NCI-H2107 (cell line): ENCODE measurements around the gene COMTD1.

Source experiments
- DNase-seq: peaks from one replicate; lab custom pipeline; 2025; lab: John Stamatoyannopoulos, UW

Gene COMTD1

DNA sequence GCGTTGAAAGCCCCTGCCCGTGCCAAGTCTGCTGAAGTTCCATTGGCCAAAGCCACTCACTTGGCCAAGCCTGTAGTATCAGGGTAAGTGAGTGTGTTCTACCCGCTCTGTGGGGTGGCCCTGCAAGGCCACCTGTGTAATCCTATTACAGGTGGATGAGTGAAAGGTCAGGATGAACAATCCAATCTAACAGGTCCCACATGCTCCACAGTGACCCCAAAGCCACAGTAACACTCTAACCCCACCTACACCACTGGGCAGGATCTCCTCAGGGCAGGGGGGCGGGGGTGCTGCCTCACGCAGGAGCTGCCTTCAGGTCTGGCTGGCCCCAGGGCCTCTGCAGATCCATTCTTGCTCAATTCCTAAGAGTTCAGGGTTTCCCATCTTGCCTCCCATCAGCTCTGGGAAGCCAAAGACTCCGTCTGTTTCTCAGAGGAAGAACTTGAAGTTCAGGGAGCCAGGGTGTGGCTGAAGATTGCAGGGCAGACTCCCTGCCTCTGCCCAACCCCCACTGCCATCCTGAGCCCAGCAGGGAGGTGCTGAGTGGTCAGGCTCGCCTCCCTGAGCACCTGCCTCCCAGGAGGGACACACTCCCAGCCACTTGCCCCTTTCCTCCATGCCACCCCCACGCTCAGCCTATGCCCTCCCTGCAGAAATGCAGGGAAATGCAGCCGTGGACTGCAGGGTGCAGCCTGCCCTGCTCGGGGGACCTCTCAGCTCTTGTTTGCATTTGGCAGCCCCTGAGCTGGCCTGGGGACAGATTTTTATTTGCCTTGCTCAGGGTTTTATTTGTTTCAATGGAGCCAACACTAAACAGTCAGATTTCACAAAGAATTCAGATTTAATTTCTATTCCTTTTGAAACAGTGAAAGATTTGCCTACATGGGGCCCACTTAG is 9.8 kb upstream of the COMTD1 start:
- DNase-seq: no peak

DNA sequence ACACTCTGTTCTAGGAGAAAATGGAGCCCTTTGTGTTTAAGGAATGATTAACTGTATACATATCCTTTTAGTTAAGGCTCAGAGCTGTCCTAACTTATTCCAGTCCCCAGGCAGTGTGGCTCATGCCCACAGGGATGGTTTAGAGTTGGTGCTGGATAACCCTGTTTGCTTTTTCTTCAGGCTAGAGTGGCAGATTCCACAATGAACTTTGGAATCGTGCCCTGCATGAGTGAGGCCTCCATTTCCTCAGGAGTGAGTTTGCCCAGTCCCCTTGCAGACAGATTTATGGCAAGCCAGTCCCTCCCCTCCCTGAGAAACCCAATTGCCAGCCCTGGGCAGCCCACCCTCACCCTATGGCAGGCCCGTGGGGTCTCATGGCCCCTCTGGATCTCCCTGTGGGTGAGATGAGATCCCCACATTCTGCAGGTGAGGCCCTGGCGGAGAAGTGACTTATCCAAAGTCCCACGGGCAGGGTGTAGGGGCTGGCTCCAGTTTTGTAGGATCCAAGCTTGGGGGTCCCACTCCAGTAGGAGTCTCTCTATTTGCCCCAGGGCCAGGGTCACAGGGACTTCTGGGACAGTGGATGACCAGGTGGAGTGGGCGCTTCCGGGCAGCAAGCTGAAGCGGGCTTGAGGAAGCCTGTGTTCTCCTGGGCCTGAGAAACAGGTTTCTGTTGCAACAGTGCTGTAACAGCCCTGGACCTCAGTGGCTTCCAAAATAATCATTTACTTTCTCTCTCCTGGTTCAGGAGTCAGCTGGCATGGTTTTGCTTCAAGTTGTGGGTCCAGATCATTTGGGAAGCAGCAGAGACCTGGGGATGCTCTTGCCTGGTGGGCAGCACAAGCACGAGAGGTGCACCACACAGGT is 9.0 kb upstream of the COMTD1 start:
- DNase-seq: no peak

DNA sequence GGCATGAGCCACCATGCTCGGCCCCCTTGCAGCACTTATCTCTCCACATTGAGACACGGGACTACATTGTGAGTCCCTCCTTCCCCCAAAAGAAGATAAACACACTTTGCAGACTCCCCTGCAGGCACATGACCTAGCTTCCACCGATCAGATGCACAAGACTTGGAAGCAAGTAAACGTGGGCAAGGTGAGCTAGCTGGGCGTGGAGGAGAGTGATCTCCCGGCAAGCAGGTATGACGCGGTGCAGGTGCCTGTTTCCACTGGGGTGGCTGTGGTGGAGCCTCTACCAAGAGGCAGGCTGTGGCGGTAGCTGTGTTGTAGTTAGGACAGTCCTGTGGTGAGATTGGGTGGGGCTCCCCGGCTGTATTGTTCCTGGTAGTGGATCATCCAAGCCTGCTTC is 7.7 kb upstream of the COMTD1 start:
- no peak for DNase-seq

DNA sequence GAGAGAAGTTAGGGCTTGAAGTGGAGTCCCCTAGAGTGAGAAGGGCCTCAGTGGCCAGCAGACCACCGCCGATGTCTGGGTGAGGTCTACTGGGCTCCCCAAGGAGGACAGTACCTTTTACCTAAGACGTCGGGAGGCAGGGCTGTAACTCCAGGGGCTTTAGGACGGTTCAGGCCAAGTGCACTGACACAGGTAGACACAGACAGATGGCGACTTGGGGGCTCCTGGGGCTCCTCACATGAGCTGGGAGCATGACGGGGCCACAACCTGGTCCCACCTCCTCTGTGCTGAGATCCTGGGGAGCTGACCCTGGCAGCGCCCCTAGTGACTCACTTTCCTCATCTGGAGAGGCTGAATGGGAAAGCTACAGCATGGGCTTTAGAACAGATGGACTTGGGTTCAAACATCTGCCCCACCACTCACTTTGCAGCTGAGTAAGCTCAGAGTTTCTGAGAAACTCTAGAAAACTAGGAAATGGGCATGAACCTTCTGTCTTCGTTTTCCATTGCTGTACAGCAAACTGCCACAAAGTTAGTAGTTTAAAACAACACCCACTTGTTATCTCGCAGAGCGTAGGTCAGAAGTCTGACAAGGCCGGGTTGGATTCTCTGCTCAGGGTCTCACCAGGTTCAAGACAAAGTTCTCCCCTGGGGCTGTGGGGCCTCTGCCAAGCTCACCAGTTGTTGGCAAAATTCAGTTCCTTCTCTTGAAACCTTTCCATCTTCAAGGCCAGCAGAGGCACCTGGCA is 4.7 kb upstream of the COMTD1 start:
- DNase-seq: no peak

DNA sequence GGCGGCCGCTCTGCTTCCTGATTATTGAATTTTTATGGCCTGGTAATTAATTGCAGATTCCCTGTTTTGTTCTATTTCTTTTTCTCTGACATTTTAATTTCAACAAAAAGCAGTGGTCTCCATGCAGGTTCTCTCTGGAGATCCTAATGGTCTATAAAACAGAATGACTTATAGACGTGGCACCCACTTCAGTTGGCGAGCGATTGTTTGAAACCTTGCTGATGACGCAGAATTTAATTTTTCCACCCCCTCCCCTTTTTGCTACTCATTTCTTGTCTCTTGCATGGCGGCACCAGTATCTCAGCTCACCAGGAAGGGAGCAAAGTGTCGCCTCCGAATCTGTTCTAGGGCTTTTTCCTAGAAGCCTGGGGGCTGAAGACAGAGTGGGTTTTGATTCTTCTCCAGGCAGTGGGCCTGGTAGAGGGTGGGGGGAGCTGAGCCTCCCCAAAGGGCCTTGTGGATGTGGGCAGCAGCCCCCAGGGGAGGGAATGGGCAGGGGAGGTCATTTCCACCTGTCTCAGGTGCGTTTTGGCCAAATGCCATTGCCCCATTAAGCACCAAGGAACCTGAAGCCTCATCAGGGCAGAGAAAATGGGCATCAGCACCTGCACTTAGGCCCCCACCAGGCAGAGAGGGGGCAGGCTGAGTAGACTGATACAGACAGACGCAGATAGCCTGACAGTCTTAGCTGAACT is 3.5 kb upstream of the COMTD1 start:
- DNase-seq: no peak

DNA sequence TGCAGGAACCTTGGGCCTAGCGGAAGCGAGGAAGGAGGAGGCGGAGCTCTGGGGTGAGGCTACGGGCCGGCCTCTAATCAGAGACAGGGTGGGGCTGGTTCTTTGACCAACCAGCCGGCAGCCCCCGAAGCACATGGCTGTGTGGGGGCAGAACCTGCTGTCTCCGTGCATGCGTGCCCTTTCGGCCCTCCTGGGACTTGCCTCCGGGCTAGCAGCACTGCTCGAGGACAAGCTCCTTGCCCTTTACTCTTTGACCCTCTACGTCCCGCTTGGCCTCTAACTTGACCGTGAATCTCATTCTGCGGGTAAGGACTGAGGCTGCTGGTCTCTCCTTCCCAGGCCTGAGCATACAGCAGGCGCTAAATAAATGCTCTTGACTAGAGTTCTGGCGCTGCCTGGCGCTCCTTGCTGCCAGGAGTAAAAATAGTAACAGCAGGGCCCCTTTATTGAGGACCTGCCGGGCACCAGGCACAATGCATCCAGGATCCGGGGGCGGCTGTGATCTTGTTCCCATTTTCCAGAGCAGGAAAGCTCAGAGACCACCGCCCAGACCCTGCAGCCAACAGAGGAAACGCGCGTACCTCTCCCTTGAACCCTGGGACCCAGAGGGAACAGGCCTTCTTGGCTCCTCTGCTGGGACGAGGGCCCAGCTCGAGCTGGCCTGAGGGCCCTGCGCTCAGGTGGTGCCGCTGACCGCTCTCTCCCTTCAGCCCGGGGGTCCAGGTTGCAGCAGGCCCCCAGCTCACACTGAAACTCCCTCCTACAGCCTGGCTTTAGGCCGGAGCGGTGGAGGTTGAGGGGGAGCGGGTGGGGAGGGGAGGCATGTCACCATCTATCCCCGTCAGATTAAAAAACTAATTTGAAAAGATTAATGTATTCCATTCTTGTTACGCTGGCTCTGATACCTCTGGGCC is 2.7 kb upstream of the COMTD1 start:
- no peak for DNase-seq

DNA sequence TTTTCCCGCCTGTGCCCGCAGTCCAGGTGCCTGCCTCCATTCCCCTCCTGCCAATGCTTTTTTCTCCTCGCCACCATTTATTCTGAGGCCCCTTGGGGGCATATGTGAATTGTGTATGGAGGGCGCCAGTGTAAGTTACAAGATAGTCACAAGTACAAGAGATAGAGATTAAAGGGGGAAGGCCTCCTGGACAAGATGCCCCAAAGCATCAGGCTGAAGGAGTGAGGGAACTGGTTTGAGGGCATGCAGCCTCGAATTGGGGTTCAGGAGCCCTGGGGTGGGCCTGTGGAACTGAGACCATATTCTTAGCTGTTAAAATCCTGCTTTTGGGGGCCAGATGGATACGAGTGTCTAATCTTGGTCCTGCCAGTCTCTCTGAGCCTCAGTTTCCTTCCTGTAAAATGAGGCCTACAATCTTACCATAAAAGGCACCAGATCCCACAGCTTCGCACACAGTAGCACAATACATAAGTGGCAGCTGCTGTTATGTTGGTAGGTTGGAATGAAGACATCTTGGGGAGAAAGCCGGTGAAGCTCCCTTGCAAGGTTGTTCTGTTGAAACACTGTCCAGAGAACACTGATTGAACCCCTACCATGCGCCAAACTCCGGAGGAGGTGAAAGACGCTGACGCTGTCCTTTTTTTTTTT is 545 bp upstream of the COMTD1 start:
- no peak for DNase-seq

DNA sequence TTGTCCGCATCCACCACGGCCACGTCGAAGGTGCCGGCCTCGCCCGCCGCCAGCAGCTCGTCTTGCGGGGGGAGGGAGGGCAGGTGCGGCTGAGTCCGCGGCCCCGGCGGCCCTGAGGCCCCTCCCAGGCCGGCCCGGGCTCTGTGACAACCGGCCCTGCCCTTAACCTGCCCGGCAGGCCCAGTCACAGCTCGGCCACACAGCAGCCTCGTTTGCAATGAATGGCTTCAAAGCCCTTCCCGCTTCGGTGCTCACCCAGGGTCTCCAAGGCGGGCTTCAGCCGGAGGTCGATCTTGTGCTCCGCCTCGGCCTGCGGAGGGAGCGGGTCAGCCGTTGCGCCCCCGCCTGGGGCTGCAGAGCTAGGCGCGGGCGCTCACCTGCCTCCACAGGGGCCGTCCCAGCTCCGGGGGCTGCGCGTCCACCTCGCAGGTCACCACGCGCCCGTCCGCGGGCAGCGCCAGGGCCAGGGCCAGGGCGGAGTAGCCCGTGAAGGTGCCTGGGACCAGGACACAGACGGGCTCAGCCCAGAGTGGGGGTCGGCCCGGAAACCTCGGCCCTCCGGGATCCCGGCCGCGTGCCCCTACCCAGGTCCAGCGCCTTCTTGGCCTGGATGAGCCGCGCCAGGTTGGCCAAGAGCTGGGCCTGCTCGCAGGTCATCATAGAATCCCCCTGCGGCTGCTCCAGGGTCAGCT is 928 bp downstream of the COMTD1 start:
- peak; percentile 38 for DNase-seq

DNA sequence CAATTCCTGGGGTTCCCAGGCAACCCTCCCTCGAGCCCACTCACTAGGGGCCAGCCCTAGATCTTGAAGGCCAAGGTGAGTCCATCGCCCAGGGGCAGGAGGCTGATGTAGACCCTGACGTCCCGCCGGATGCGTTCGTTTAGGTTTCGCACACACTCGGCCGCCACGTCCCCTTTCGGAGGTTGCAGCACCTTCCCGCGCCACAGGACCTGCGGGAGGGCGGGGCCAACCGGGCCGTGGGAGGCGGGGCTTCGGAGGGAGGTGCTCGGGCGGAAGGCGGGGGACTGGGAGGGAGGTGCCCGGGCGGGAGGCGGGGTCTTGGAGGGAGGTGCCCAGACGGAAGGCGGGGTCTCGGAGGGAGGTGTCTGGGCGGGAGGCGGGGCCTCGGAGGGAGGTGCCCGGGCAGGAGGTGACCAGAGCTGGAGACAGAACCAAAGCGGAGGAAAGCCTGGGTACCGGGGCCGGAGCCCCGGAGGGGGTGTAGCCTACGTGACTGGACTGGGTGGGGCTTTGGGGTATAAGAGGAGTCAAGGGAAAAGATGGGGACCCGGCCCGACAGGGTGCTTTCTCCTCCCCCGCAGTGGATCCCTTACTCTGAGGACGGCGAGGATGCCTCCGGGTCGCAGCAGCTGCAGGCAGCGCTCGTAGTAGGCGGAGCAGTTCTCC is 1.6 kb downstream of the COMTD1 start:
- peak; percentile 78 for DNase-seq

DNA sequence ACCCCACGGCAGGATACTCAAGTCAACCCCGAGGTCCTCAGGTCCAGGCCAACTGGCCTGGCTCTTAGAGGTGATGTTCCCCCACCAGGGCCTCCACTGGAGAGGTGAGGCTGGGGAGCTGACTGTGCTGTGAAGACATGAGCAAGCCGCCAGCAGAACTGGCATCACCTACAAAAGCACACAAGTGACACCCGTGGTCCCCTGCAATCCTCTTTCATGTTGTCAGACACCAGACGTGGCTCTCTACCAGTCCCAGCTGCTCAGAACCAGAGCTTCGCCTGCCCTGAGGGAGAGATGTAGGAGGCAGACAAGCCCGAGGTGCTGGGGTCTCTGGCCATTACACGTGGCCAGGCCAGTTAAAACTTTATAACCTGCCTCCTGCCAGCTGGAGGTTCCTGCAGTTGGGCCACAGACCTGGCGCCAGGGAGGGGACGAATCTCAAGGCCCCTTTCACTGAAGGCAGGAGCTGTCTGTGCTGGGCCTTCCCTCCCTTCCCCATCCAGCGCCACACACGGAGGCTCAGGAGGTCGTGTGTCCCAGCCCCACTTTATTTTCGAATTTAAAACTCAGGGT is 2.2 kb downstream of the COMTD1 start:
- DNase-seq: no peak

DNA sequence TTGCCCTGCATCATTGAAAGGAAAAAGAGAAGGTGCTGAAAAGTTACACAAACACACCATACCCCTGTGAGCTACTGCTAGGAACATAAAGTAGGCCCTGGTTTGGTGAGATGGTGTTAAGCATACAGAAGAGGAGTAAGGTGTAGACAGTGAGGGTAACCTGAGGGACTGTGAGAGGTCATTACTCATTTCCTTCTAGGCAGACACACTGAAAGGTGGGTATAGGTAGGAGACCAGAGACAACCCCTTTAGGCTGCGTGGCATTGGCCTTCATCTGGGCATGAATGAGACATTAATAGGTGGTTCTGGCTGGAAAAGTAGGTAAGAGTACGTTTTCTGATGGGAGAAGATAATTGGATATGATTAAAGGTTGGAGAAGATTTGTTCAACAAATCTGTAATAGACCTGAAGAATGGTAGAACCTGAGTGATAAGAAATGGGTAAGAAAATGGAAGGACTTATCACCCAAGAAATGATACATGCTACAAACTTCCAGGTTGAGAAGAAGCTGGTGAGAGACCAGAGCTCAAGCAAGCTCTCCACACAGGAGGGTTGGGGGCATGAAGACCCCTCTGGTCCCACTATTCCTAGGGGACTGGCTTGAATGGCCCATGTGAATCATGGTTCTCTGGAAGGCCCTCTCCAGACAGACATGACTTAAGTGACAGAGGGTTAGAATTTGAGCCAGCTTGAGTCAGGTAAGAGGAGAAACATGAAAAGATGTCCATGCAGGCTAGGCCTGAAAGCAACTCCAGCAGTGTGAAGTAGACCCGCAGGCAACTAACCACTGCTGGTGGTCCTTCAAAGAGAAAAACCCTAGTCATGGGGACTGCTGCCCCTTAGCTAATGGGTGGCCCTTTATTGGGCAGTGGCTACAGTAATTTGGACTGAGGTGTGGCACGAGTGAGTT is 3.8 kb downstream of the COMTD1 start:
- DNase-seq: no peak

DNA sequence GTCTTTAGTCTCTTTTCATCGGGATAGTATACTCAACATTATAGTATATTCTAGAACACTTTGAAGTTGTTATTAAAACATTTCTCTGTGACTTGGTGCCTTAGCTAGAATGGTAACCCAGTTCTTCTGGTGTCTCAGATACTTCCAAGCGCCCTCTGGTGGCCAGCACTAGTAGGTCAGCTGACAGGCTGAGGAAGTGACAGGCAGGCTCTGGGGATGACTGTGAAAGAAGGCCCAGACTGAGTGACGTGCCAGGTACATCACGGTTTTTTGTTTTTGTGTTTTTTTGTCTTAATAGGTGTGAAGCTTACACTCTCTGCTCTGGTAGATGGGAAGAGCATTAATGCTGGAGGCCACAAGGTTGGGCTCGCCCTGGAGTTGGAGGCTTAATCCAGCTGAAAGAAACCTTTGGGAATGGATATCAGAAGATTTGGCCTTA is 5.1 kb downstream of the COMTD1 start:
- peak; percentile 62 for DNase-seq

DNA sequence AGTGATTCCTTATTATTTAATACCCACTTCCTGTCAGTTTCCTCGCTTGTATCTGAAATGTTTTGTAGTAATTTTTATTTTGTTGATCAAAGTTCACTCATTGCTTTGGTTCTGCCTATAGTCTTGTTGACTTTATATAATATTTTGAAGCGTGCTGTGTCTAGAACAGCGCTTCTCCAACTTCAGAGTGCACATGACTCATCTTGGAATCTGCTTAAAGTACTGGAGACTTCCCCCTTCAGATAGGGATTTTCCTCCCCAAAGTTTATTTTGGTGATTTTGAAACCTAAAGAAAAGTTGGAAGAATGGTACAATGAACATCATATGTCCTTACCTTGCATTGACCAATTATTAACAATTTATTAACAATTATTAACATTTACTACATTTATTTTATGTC is 5.8 kb downstream of the COMTD1 start:
- DNase-seq: no peak

DNA sequence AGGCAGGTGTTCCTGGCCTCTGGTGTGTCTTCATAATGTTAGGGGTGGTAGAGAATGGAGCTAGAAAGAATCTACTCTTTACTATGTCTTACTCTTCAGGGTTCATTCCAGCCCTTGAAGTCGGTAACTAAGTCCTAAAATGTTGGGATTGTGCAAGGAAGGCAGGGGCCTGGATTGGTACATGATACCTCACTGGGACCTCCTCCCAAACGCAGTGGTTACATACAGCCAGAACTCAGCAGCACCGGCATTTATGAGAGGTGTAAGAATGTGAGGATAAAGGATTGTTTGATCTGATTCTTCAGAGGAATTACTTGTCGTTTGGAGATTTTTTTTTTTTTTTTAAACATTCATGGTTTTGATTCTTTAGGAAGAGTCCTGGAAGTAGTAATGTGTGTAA is 6.9 kb downstream of the COMTD1 start:
- no peak for DNase-seq

DNA sequence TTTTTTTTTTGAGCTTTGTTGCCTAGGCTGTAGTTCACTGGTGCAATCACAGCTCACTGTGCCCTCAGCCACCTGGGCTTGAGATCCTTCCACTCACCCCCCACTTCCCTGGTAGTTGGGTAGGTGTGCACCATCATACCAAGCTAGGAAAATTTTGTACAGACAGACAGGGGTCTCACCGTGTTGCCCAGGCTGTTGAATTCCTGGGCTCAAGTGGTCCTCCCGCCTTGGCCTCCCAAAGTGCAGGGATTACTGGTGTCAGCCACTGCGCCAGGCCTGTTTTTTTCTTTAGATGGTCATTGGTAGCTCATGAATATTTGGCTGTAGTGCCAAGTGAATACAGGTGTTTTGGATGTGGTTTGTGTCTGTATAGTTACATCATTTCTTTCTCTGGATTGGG is 7.5 kb downstream of the COMTD1 start:
- no peak for DNase-seq

DNA sequence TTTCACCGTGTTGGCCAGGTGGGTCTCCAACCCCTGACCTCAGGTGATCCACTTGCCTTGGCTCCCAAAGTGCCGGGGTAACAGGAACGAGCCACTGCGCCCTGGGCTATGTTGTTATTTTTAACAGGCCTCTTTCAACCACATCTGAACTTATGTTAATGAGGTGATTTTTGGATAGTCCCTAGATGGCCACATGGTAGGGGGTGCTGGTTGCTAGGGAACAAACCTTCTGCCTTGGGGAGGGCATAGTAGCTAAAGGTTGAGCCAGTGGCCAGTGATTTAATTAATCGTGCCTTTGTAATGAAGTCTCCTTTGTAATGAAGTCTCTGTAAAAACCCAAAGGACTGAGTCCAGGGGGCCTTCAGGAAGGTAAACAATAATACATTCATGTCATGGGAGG is 9.1 kb downstream of the COMTD1 start:
- DNase-seq: no peak

DNA sequence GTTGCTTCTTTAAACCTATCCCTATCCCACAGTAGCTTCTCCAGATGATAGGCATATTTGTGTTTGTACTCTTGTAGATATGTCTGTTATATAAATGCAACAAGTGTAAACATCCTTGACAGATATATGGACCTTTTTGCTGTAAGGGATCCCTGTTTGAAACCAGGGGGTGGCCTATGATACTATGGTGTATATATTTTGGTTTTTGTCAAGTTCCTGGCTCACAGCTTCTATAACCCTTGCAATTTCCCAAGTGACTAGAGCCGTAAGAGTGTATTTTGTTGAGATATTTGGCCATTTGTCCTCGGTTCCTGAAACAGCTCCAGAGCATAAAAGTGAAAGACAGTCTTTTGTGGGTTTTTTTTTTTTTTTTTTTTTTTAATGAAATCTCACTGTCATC is 9.7 kb downstream of the COMTD1 start:
- no peak for DNase-seq

DNA sequence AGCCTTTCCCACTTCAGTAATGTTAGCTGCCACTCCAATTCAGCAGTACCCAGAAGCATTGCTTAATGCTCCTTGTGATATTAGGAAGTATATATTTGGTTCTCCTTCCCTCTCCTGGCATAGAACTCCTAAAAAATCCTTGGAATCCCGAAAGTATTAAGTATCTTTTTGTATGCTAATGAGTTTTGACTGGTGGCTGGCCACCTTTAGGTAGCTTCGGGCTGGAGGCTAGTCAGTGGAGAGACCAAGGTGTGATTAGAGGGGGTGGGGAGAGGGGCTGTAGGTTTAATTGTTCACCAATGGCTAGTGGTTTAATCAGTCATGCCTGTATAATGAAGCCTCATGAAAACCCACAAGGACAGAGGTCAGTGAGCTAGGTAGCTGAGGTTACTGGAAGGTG is 12.2 kb downstream of the COMTD1 start:
- DNase-seq: no peak
